BJ (cell line): Measurements from ENCODE around the gene AGBL5. TPM values are rescaled to one million over a fixed set of nuclear protein-coding genes. Genes with fewer than 3 reads are reported as not detected.

ENCODE experiments used
- CTCF ChIA-PET: fragments of 350-600 bp; formaldehyde crosslinking; extraction: SDS; loops from one replicate; lab custom pipeline; 2021; ENCODE audit warnings: antibody characterized with exemption, inconsistent platforms; lab: Yijun Ruan, JAX
- POLR2A ChIA-PET: fragments of 300-600 bp; sonication (Branson Sonifier 250); formaldehyde crosslinking; extraction: SDS; loops from one replicate; lab custom pipeline; 2021; ENCODE audit warnings: antibody characterized with exemption; lab: Charles Lee
- DNase-seq: peaks from one replicate; pipeline ENCODE4 v3.0.0-alpha.2; 2011; ENCODE audit warnings: low read depth
- H3K27me3 ChIP-seq: 2 replicates; pipeline ENCODE4 v1.6.0; 2011; ENCODE audit warnings: low read length; ENCODE audit not compliant: control insufficient read depth, insufficient read depth
- H3K36me3 ChIP-seq: 2 replicates; pipeline ENCODE4 v1.5.1; 2011; ENCODE audit warnings: low read length; ENCODE audit not compliant: control insufficient read depth, insufficient read depth
- H3K4me3 ChIP-seq: 2 replicates; pipeline ENCODE4 v1.5.1; 2011; ENCODE audit warnings: low read depth, mild to moderate bottlenecking, control low read depth, low read length
- polyA plus RNA-seq: library from polyadenylated mRNA; depleted of rRNA; stranded (reverse); fragments of >200 nt; gene quantifications from 2 replicates; pipeline ENCODE4 v1.2.3, GENCODE V29; 2011
- TF ChIP-seq, protein P1 (sequence below): IDR thresholded peaks from 2 replicates; pipeline ENCODE4 v1.5.1; 2011; ENCODE audit warnings: low read depth, mild to moderate bottlenecking, control low read depth, inconsistent platforms, low read length, moderate library complexity; ENCODE audit not compliant: insufficient read depth

Gene AGBL5
- polyA plus RNA-seq, 1 experiment = 32.7 TPM

DNA sequence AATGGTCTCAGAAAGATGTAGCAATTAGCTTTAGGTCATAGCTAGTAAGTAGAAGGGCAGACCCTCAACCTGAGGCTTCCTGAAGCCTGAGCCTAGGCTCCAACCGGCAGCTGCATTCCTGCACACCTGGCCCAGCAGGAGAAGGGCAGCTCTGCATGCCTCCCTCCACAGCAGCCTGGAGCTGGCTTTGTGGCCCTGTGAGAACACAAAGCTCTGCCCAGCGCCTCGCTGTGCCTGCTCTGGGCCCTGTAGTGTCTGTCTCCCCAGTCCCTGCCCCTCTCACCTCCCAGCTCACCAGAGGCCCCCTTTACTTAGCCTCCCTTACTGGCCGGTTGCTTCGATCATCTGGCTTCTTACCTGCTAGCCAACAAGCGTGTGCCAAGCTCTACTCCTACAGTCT lies 12.0 kb upstream of the AGBL5 start:
- no peak for DNase-seq
- POLR2A ChIA-PET = no interaction called here
- H3K4me3 ChIP-seq = no peak overlapping the region
- CTCF ChIA-PET = interaction anchor here (0.9 to 1.5 kb wide), 3 partner anchors 10 to 48 kb away, joined by 3 to 9 read pairs (median 3); partner anchors contain the start of genes AGBL5 and KHK
- TF ChIP-seq, protein P1, sequence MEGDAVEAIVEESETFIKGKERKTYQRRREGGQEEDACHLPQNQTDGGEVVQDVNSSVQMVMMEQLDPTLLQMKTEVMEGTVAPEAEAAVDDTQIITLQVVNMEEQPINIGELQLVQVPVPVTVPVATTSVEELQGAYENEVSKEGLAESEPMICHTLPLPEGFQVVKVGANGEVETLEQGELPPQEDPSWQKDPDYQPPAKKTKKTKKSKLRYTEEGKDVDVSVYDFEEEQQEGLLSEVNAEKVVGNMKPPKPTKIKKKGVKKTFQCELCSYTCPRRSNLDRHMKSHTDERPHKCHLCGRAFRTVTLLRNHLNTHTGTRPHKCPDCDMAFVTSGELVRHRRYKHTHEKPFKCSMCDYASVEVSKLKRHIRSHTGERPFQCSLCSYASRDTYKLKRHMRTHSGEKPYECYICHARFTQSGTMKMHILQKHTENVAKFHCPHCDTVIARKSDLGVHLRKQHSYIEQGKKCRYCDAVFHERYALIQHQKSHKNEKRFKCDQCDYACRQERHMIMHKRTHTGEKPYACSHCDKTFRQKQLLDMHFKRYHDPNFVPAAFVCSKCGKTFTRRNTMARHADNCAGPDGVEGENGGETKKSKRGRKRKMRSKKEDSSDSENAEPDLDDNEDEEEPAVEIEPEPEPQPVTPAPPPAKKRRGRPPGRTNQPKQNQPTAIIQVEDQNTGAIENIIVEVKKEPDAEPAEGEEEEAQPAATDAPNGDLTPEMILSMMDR = no peak
- peaks cover 60% of the 10 kb centered on the region for H3K36me3 ChIP-seq
- H3K27me3 ChIP-seq = no peaks in the 10 kb centered on the region

DNA sequence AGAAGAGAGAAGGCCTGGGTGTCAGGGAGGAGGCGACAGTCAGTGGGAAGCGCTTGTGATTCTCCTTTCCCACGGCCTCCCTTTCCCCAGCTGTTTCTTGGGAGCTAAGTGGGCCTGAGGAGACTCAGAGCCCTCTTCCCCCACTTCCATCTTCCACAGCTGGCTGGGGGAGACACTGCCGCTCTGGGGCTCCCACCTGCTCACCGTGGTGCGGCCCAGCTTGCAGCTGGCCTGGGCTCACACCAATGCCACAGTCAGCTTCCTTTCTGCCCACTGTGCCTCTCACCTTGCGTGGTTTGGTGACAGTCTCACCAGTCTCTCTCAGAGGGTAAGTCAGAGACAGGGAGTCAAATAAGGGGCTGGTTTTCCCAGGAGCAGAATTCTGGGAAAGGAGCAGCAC lies 11.6 kb upstream of the AGBL5 start:
- TF ChIP-seq, protein P1 = no peak
- POLR2A ChIA-PET = no interaction called here
- Histone ChIP-seq H3K27me3 (no peaks in the 10 kb centered on the region), H3K36me3 (peaks cover 60% of the 10 kb centered on the region), H3K4me3 (no peak overlapping the region)
- CTCF ChIA-PET = interaction anchor here (0.6 to 1.5 kb wide), 5 partner anchors 10 to 326 kb away, joined by 3 to 9 read pairs (median 3); partner anchors contain the start of genes AGBL5, EMILIN1 and KHK
- DNase-seq = no peak

DNA sequence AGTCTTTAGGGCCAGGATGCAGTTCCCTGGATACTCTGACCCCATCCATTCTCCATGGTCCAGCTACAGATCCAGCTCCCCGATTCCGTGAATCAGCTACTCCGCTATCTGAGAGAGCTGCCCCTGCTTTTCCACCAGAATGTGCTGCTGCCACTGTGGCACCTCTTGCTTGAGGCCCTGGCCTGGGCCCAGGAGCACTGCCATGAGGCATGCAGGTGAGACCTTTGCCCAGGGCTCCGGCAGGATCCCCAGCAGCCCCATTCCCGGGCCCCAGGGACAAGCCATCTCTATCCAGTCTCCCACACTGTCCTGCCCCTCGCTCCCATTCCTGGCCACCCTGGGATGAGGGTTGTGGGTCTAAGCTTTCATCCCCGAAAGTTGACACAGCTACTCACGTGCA lies 11.2 kb upstream of the AGBL5 start:
- ChIA-PET CTCF (interaction anchor here (0.6 to 2.8 kb wide), 6 partner anchors 10 to 326 kb away, joined by 3 to 9 read pairs (median 3); partner anchors contain the start of genes EMILIN1 and KHK), POLR2A (no interaction called here)
- DNase-seq = no peak
- H3K36me3 ChIP-seq = peaks cover 56% of the 10 kb centered on the region
- H3K27me3 ChIP-seq = no peaks in the 10 kb centered on the region
- TF ChIP-seq, protein P1 = no peak
- no peak overlapping the region for H3K4me3 ChIP-seq

DNA sequence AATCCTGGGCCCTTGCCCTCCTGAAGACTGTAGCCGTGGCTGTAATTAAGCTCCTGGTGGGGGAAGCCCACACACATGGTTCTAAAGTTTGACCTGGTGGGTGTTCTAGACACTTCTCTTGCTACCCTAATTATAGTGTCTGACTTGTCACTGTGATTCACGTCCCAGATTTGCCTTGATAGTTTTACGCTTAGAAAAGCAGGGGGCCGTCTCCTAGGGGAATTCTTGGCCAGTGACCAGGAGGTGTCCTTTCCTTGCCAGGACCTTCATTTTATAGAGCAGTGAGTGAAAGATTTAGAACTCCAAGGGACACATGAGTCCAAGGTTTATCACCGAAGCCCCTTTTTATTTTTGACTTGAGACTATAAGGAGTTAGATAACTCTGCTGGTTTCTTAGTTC lies 9.7 kb upstream of the AGBL5 start:
- Histone ChIP-seq H3K27me3 (no peaks in the 10 kb centered on the region), H3K36me3 (peaks cover 43% of the 10 kb centered on the region), H3K4me3 (no peak overlapping the region)
- CTCF ChIA-PET = interaction anchor here (0.6 to 2.8 kb wide), 3 partner anchors 9 to 80 kb away, joined by 3 to 7 read pairs (median 7); partner anchors contain the start of gene AGBL5
- TF ChIP-seq, protein P1 = no peak
- DNase-seq = no peak
- POLR2A ChIA-PET = no interaction called here

DNA sequence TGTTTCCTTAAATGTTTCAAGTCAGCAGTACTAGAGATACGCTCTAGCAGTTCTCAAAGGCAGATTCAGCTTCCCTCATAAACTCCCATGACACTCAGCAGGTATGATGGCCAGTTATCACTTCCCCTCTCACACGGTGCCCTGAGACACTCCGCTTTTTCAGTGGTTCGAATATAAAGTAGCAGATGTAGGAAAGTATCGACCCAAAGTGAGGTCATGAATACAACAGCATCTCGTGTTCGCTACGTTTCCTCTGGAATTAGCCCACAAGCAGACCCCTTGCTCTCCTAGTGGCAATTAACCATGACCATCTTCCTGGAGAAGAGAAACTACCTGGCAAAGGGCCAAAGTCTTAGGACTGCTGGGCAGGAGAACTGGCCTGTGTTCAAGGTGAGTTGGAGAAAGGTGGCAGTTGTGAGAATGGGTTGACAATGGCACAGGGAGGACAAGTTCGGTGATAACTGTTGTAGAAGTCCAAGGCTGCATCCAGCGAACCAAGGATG lies 9.3 kb upstream of the AGBL5 start:
- TF ChIP-seq, protein P1 = no peak
- ChIA-PET POLR2A (interaction anchor here (0.6 kb wide), 1 partner anchor 359 kb away, joined by 3 read pairs; no protein-coding TSS in a partner anchor), CTCF (interaction anchor here (0.9 to 2.8 kb wide), 4 partner anchors 9 to 41 kb away, joined by 3 to 11 read pairs (median 7); partner anchors contain the start of gene AGBL5)
- H3K36me3 ChIP-seq = peaks cover 39% of the 10 kb centered on the region
- H3K27me3 ChIP-seq = no peaks in the 10 kb centered on the region
- H3K4me3 ChIP-seq = no peak overlapping the region
- no peak for DNase-seq
